NT2/D1 (cell line): ENCODE data around the gene SYNE2.

Experiments
- SUZ12 ChIP-seq: IDR thresholded peaks from 2 replicates; pipeline ENCODE4 v1.6.1; 2011; ENCODE audit not compliant: insufficient read length, insufficient read depth; ENCODE audit errors: extremely low read depth
- YY1 ChIP-seq: IDR thresholded peaks from 2 replicates; pipeline ENCODE4 v1.6.1; 2011; ENCODE audit not compliant: insufficient read length, insufficient read depth
- ZNF274 ChIP-seq: IDR thresholded peaks from 2 replicates; pipeline ENCODE4 v1.6.1; 2011; ENCODE audit warnings: mild to moderate bottlenecking, low read depth, low read length

DNA sequence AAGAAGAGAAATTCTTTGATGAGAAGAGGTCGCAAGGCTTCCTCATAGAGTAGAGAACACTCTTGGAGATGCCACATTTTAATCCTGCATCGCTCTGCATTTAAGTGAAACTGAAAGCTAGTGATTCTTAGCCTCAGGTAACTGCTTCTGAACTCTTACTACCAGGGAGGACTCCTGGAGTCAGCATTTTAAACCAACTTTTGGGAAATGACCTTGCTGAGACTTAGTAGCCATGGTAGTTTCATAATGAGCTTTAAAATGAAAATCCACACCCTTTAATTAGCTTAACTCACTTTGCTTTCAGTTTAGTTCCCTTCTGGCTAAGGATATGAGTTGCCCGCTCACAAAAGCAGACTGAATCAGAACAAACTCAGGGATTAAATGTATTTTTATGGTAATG, 80.3 kb downstream of the SYNE2 start:
- TF ChIP-seq YY1, result no peak
- no peak for TF ChIP-seq SUZ12
- TF ChIP-seq ZNF274, result no peak
